H1 (cell line): ENCODE results near the gene MEGF9. TPM values are rescaled to one million over a fixed set of nuclear protein-coding genes. Genes with fewer than 3 reads are reported as not detected.

Experiments
- JUN ChIP-seq: IDR thresholded peaks from 2 replicates; pipeline ENCODE4 v1.6.1; 2011; ENCODE audit warnings: low read depth, mild to moderate bottlenecking, improper control_type of control experiment, low read length
- TAF7 ChIP-seq: optimal IDR thresholded peaks from 2 replicates; pipeline ENCODE3; 2011; ENCODE audit warnings: low read depth, mild to moderate bottlenecking, inconsistent platforms, low read length, moderate library complexity, borderline replicate concordance
- polyA plus RNA-seq, 7 experiments: library from polyadenylated mRNA; depleted of rRNA in 3 of 7; stranded (reverse) in 5 of 7; unstranded in 2 of 7; fragments of >200 nt in 5 of 7; fragments of 200-250 nt in 2 of 7; gene quantifications; 1 replicate in 5 of 7; 2 replicates in 1 of 7; 4 replicates in 1 of 7; pipeline versions ENCODE4 v1.2.1 to v1.2.3, GENCODE V29; 2011 to 2013; ENCODE audit warnings: missing spikeins in 2 of 7, mixed read lengths in 2 of 7
- total RNA-seq: library from RNA; stranded (reverse); fragmentation: NEBNext Ultra II Directional; extraction: Animal tissue kit (Norgen Biotek cat#: 25700); gene quantifications from 2 replicates; pipeline ENCODE4 v1.2.1, GENCODE V29; 2021
- TF ChIP-seq, protein P1 (sequence below): fragments of 300-600 bp; sonication (generic); IDR thresholded peaks from 2 replicates; pipeline ENCODE4 v1.7.1; 2012; ENCODE audit warnings: low read length, moderate library complexity, mild to moderate bottlenecking, inconsistent platforms; ENCODE audit not compliant: insufficient replicate concordance

The MEGF9 gene
- total and polyA plus RNA-seq, 2 of the 8 experiments (the other 6 are each of a cell fraction or from before 2014, with no cell fraction given) = 0.45 to 1.8 TPM

DNA sequence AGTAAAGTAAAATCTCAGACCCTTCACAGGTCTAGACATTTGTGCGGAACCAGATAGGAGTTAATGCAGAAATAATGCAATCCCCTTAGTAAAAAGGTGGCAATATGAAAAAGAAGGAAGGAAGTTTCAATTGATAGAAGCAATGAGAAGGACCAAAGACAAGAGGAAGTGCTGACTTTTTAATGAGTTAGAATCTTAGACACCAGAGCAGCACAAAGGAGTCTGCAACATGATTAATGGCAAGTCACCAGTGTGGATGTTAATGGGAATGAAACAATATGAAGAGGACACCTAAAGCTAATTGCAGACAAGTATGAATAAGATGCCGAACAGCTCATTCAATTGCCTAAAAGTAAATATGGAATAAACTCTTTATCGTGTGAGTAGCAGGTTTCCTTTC is 50.9 kb downstream of the MEGF9 start (continued):
- TF ChIP-seq TAF7 (no peak), JUN (no peak)
- TF ChIP-seq, protein P1, sequence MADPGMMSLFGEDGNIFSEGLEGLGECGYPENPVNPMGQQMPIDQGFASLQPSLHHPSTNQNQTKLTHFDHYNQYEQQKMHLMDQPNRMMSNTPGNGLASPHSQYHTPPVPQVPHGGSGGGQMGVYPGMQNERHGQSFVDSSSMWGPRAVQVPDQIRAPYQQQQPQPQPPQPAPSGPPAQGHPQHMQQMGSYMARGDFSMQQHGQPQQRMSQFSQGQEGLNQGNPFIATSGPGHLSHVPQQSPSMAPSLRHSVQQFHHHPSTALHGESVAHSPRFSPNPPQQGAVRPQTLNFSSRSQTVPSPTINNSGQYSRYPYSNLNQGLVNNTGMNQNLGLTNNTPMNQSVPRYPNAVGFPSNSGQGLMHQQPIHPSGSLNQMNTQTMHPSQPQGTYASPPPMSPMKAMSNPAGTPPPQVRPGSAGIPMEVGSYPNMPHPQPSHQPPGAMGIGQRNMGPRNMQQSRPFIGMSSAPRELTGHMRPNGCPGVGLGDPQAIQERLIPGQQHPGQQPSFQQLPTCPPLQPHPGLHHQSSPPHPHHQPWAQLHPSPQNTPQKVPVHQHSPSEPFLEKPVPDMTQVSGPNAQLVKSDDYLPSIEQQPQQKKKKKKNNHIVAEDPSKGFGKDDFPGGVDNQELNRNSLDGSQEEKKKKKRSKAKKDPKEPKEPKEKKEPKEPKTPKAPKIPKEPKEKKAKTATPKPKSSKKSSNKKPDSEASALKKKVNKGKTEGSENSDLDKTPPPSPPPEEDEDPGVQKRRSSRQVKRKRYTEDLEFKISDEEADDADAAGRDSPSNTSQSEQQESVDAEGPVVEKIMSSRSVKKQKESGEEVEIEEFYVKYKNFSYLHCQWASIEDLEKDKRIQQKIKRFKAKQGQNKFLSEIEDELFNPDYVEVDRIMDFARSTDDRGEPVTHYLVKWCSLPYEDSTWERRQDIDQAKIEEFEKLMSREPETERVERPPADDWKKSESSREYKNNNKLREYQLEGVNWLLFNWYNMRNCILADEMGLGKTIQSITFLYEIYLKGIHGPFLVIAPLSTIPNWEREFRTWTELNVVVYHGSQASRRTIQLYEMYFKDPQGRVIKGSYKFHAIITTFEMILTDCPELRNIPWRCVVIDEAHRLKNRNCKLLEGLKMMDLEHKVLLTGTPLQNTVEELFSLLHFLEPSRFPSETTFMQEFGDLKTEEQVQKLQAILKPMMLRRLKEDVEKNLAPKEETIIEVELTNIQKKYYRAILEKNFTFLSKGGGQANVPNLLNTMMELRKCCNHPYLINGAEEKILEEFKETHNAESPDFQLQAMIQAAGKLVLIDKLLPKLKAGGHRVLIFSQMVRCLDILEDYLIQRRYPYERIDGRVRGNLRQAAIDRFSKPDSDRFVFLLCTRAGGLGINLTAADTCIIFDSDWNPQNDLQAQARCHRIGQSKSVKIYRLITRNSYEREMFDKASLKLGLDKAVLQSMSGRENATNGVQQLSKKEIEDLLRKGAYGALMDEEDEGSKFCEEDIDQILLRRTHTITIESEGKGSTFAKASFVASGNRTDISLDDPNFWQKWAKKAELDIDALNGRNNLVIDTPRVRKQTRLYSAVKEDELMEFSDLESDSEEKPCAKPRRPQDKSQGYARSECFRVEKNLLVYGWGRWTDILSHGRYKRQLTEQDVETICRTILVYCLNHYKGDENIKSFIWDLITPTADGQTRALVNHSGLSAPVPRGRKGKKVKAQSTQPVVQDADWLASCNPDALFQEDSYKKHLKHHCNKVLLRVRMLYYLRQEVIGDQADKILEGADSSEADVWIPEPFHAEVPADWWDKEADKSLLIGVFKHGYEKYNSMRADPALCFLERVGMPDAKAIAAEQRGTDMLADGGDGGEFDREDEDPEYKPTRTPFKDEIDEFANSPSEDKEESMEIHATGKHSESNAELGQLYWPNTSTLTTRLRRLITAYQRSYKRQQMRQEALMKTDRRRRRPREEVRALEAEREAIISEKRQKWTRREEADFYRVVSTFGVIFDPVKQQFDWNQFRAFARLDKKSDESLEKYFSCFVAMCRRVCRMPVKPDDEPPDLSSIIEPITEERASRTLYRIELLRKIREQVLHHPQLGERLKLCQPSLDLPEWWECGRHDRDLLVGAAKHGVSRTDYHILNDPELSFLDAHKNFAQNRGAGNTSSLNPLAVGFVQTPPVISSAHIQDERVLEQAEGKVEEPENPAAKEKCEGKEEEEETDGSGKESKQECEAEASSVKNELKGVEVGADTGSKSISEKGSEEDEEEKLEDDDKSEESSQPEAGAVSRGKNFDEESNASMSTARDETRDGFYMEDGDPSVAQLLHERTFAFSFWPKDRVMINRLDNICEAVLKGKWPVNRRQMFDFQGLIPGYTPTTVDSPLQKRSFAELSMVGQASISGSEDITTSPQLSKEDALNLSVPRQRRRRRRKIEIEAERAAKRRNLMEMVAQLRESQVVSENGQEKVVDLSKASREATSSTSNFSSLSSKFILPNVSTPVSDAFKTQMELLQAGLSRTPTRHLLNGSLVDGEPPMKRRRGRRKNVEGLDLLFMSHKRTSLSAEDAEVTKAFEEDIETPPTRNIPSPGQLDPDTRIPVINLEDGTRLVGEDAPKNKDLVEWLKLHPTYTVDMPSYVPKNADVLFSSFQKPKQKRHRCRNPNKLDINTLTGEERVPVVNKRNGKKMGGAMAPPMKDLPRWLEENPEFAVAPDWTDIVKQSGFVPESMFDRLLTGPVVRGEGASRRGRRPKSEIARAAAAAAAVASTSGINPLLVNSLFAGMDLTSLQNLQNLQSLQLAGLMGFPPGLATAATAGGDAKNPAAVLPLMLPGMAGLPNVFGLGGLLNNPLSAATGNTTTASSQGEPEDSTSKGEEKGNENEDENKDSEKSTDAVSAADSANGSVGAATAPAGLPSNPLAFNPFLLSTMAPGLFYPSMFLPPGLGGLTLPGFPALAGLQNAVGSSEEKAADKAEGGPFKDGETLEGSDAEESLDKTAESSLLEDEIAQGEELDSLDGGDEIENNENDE = no peak
